ENCODE results near the gene MACROD2. TPM values are rescaled to one million over a fixed set of nuclear protein-coding genes. Genes with fewer than 3 reads are reported as not detected.

MACROD2 gene
- total and polyA plus RNA-seq, 4 donors = 13.0 to 67.1 (median 20.7) TPM

DNA sequence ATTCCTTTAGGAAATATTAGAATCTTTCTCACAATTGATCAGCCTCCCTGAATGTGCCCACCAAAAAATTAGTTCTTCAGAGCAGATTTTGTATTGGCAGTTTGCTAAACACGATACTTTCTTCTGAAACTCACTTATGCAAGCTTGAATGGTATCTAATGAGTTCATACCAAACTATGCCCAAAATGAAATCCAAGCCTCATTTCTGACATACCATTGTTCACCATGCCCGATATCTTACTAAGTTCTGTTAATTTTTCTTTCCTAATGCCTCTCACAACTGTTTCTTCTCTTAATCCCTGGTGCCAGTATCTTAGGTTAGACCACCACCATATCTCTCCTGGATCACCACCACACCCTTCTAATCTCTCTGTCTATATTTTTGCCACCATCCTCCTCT lies 1822.0 kb downstream of the MACROD2 start:
- ATAC-seq (ENCODE audit: insufficient read depth, low FRiP score) = no peak
- H3K27me3 ChIP-seq (ENCODE audit: control insufficient read depth in 3 of 3, insufficient read depth in 3 of 3, low read length in 2 of 3) = no peaks in the 10 kb centered on the region
- DNase-seq = no peak
- no peak for TF ChIP-seq CTCF (IDR thresholded peaks at IDR 0.05; ENCODE audit: control extremely low read depth, extremely low read depth)
- H3K36me3 ChIP-seq (ENCODE audit: control insufficient read depth in 4 of 4, insufficient read depth in 4 of 4, low read length in 4 of 4) = no peaks in the 10 kb centered on the region
- H3K4me1 ChIP-seq (ENCODE audit: control insufficient read depth in 5 of 5, insufficient read depth in 5 of 5, low read length in 5 of 5) = no peaks in the 10 kb centered on the region
- H3K9me3 ChIP-seq (ENCODE audit: control insufficient read depth in 4 of 4, insufficient read depth in 3 of 4, low read length in 3 of 4) = no peaks in the 10 kb centered on the region
- no peak overlapping the region for H3K9ac ChIP-seq (ENCODE audit: insufficient read depth in 1 of 2, low read length in 2 of 2)
- no peak overlapping the region for H3K4me3 ChIP-seq
- WGBS, 2 donors = 90 to 91% methylated on average over 2 of the region's 2 CpGs
- no peak overlapping the region for H3K27ac ChIP-seq (ENCODE audit: low read depth in 1 of 2, low read length in 1 of 2)

GRCh38 chr20:15818651-15819071 lies 1823.3 kb downstream of the MACROD2 start:
- no peaks in the 10 kb centered on the region for H3K36me3 ChIP-seq (ENCODE audit: control insufficient read depth in 4 of 4, insufficient read depth in 4 of 4, low read length in 4 of 4)
- H3K27ac ChIP-seq (ENCODE audit: low read depth in 1 of 2, low read length in 1 of 2) = no peak overlapping the region
- H3K9me3 ChIP-seq (ENCODE audit: control insufficient read depth in 4 of 4, insufficient read depth in 3 of 4, low read length in 3 of 4) = no peaks in the 10 kb centered on the region
- DNase-seq = peak in 1 of 3 donors; percentile 14
- H3K4me3 ChIP-seq = no peak overlapping the region
- no peaks in the 10 kb centered on the region for H3K27me3 ChIP-seq (ENCODE audit: control insufficient read depth in 3 of 3, insufficient read depth in 3 of 3, low read length in 2 of 3)
- WGBS, 2 donors = 62 to 77% methylated on average over 4 of the region's 4 CpGs
- no peak overlapping the region for H3K9ac ChIP-seq (ENCODE audit: insufficient read depth in 1 of 2, low read length in 2 of 2)
- no peak for ATAC-seq (ENCODE audit: insufficient read depth, low FRiP score)
- no peak for TF ChIP-seq CTCF (IDR thresholded peaks at IDR 0.05; ENCODE audit: control extremely low read depth, extremely low read depth)
- H3K4me1 ChIP-seq (ENCODE audit: control insufficient read depth in 5 of 5, insufficient read depth in 5 of 5, low read length in 5 of 5) = no peaks in the 10 kb centered on the region

DNA sequence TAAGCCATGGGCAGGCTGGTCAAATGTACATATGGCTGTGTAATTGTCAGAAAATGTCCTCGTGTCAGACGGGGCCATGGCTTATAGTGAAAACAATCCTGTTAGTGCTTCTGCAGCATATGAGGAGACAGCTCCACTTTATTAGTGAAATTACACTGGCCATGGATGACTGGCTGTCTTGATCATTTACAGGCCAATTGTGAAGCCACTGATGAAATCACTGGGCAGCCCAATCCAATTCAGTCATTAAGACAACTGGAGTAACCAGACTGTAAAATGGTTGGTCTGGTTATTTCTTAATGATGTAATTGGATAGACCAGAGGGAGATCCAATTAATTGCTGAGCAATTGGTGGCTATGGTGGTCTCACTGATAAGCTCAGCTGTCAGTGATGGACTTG lies 1828.4 kb downstream of the MACROD2 start:
- no peak overlapping the region for H3K9ac ChIP-seq (ENCODE audit: insufficient read depth in 1 of 2, low read length in 2 of 2)
- no peaks in the 10 kb centered on the region for H3K9me3 ChIP-seq (ENCODE audit: control insufficient read depth in 4 of 4, insufficient read depth in 3 of 4, low read length in 3 of 4)
- no peak for ATAC-seq (ENCODE audit: insufficient read depth, low FRiP score)
- DNase-seq = no peak
- no peaks in the 10 kb centered on the region for H3K36me3 ChIP-seq (ENCODE audit: control insufficient read depth in 4 of 4, insufficient read depth in 4 of 4, low read length in 4 of 4)
- H3K27ac ChIP-seq (ENCODE audit: low read depth in 1 of 2, low read length in 1 of 2) = no peak overlapping the region
- no peaks in the 10 kb centered on the region for H3K27me3 ChIP-seq (ENCODE audit: control insufficient read depth in 3 of 3, insufficient read depth in 3 of 3, low read length in 2 of 3)
- no peaks in the 10 kb centered on the region for H3K4me1 ChIP-seq (ENCODE audit: control insufficient read depth in 5 of 5, insufficient read depth in 5 of 5, low read length in 5 of 5)
- WGBS, 2 donors = 64 to 92% methylated on average over 2 of the region's 2 CpGs
- no peak overlapping the region for H3K4me3 ChIP-seq
- TF ChIP-seq CTCF (IDR thresholded peaks at IDR 0.05; ENCODE audit: control extremely low read depth, extremely low read depth) = no peak

DNA sequence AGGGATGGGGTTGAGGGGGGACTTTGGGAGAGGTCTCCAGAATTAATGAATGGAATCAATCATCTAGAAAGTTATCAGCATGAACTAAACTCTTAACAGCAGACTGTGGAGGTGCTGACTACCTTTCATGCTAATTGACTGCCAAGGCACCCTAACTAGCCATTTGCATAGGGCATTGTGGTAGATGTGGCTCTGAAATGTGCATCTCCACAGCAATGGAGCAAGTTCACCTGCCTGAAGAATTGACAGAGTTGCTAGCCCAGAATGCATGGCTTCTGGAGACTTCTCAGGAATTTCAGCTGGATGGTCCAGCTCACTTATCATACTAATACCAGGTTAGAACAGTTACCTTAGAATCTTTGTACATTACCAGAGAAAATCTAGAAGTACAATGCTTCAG lies 1832.3 kb downstream of the MACROD2 start:
- TF ChIP-seq CTCF (IDR thresholded peaks at IDR 0.05; ENCODE audit: control extremely low read depth, extremely low read depth) = no peak
- ATAC-seq (ENCODE audit: insufficient read depth, low FRiP score) (no peak), DNase-seq (no peak)
- Histone ChIP-seq H3K27ac (ENCODE audit: low read depth in 1 of 2, low read length in 1 of 2) (no peak overlapping the region), H3K36me3 (ENCODE audit: control insufficient read depth in 4 of 4, insufficient read depth in 4 of 4, low read length in 4 of 4) (no peaks in the 10 kb centered on the region), H3K4me1 (ENCODE audit: control insufficient read depth in 5 of 5, insufficient read depth in 5 of 5, low read length in 5 of 5) (no peaks in the 10 kb centered on the region), H3K9ac (ENCODE audit: insufficient read depth in 1 of 2, low read length in 2 of 2) (no peak overlapping the region), H3K27me3 (ENCODE audit: control insufficient read depth in 3 of 3, insufficient read depth in 3 of 3, low read length in 2 of 3) (no peaks in the 10 kb centered on the region), H3K9me3 (ENCODE audit: control insufficient read depth in 4 of 4, insufficient read depth in 3 of 4, low read length in 3 of 4) (no peaks in the 10 kb centered on the region), H3K4me3 (no peak overlapping the region)

All from lung (tissue), 12 donors.